Measurements from ENCODE around the gene FBXW5.
A peak's percentile ranks its signal among the peaks of the same experiment; 100 is the strongest.

FBXW5 gene

GRCh38 chr9:136983167-136983566, 38.6 kb upstream of the FBXW5 start:
- no peaks in the 10 kb centered on the region for H3K36me3 ChIP-seq (ENCODE audit: insufficient read depth, low read length)
- H3K9ac ChIP-seq (ENCODE audit: low read depth, low read length) = no peak overlapping the region
- H3K4me3 ChIP-seq (ENCODE audit: low read length) = no peak overlapping the region
- H3K4me1 ChIP-seq (ENCODE audit: control insufficient read depth, insufficient read depth, low read length) = peaks cover 7% of the 10 kb centered on the region
- H3K4me2 ChIP-seq (ENCODE audit: low read length) = no peak overlapping the region
- no peaks in the 10 kb centered on the region for H3K9me3 ChIP-seq (replicated peaks; ENCODE audit: low read length)
- peaks cover 20% of the 10 kb centered on the region for H3K27me3 ChIP-seq (ENCODE audit: control insufficient read depth, insufficient read depth, low read length)

- Histone ChIP-seq H3K4me1 (ENCODE audit: control insufficient read depth, insufficient read depth, low read length) (peaks cover 14% of the 10 kb centered on the region), H3K9me3 (replicated peaks; ENCODE audit: low read length) (no peaks in the 10 kb centered on the region), H3K4me2 (ENCODE audit: low read length) (no peak within 1 kb of the TSS), H3K4me3 (ENCODE audit: low read length) (no peak within 1 kb of the TSS), H3K27me3 (ENCODE audit: control insufficient read depth, insufficient read depth, low read length) (peaks cover 20% of the 10 kb centered on the region), H3K36me3 (ENCODE audit: insufficient read depth, low read length) (no peaks in the 10 kb centered on the region), H3K9ac (ENCODE audit: low read depth, low read length) (no peak within 1 kb of the TSS)
These were observed 37.9 kb upstream of the FBXW5 start, which contains the start of gene LCNL1 for GRCh38 chr9:136982232-136983051. LCNL1 (plus strand) TSS chr9:136982993; CDS start chr9:136983587, 594 bp downstream.

GRCh38 chr9:136981588-136982231, 37.2 kb upstream of the FBXW5 start:
- no peak overlapping the region for H3K4me3 ChIP-seq (ENCODE audit: low read length)
- H3K4me2 ChIP-seq (ENCODE audit: low read length) = no peak overlapping the region
- H3K9ac ChIP-seq (ENCODE audit: low read depth, low read length) = no peak overlapping the region
- H3K9me3 ChIP-seq (replicated peaks; ENCODE audit: low read length) = no peaks in the 10 kb centered on the region
- peaks cover 21% of the 10 kb centered on the region for H3K4me1 ChIP-seq (ENCODE audit: control insufficient read depth, insufficient read depth, low read length)
- peaks cover 20% of the 10 kb centered on the region for H3K27me3 ChIP-seq (ENCODE audit: control insufficient read depth, insufficient read depth, low read length)
- H3K36me3 ChIP-seq (ENCODE audit: insufficient read depth, low read length) = no peaks in the 10 kb centered on the region

GRCh38 chr9:136980669-136981478, 36.3 kb upstream of the FBXW5 start:
- H3K9ac ChIP-seq (ENCODE audit: low read depth, low read length) = no peak overlapping the region
- no peak overlapping the region for H3K4me3 ChIP-seq (ENCODE audit: low read length)
- H3K27me3 ChIP-seq (ENCODE audit: control insufficient read depth, insufficient read depth, low read length) = peaks cover 20% of the 10 kb centered on the region

GRCh38 chr9:136979769-136980587, 35.4 kb upstream of the FBXW5 start:
- H3K4me2 ChIP-seq (ENCODE audit: low read length) = no peak overlapping the region
- H3K9ac ChIP-seq (ENCODE audit: low read depth, low read length) = no peak overlapping the region
- H3K9me3 ChIP-seq (replicated peaks; ENCODE audit: low read length) = no peaks in the 10 kb centered on the region
- H3K27me3 ChIP-seq (ENCODE audit: control insufficient read depth, insufficient read depth, low read length) = peaks cover 18% of the 10 kb centered on the region
- H3K4me3 ChIP-seq (ENCODE audit: low read length) = no peak overlapping the region
- H3K4me1 ChIP-seq (ENCODE audit: control insufficient read depth, insufficient read depth, low read length) = peaks cover 35% of the 10 kb centered on the region
- no peaks in the 10 kb centered on the region for H3K36me3 ChIP-seq (ENCODE audit: insufficient read depth, low read length)

More at GRCh38 chr9:136980669-136981478, 36.3 kb upstream of the FBXW5 start:
- Histone ChIP-seq H3K4me1 (ENCODE audit: control insufficient read depth, insufficient read depth, low read length) (peaks cover 26% of the 10 kb centered on the region), H3K36me3 (ENCODE audit: insufficient read depth, low read length) (no peaks in the 10 kb centered on the region), H3K4me2 (ENCODE audit: low read length) (no peak overlapping the region), H3K9me3 (replicated peaks; ENCODE audit: low read length) (no peaks in the 10 kb centered on the region)

GRCh38 chr9:136978865-136979544, 34.5 kb upstream of the FBXW5 start:
- no peak overlapping the region for H3K4me2 ChIP-seq (ENCODE audit: low read length)
- H3K4me1 ChIP-seq (ENCODE audit: control insufficient read depth, insufficient read depth, low read length) = peaks cover 37% of the 10 kb centered on the region
- H3K27me3 ChIP-seq (ENCODE audit: control insufficient read depth, insufficient read depth, low read length) = peaks cover 8% of the 10 kb centered on the region
- H3K9me3 ChIP-seq (replicated peaks; ENCODE audit: low read length) = no peaks in the 10 kb centered on the region
- H3K9ac ChIP-seq (ENCODE audit: low read depth, low read length) = no peak overlapping the region
- no peaks in the 10 kb centered on the region for H3K36me3 ChIP-seq (ENCODE audit: insufficient read depth, low read length)
- no peak overlapping the region for H3K4me3 ChIP-seq (ENCODE audit: low read length)

- Histone ChIP-seq H3K4me3 (ENCODE audit: low read length) (peak overlapping the region; percentile 71), H3K9ac (ENCODE audit: low read depth, low read length) (peak overlapping the region; percentile 59), H3K36me3 (ENCODE audit: insufficient read depth, low read length) (no peaks in the 10 kb centered on the region), H3K4me2 (ENCODE audit: low read length) (peak overlapping the region; percentile 92), H3K9me3 (replicated peaks; ENCODE audit: low read length) (no peaks in the 10 kb centered on the region), H3K4me1 (ENCODE audit: control insufficient read depth, insufficient read depth, low read length) (peaks cover 37% of the 10 kb centered on the region), H3K27me3 (ENCODE audit: control insufficient read depth, insufficient read depth, low read length) (peaks cover under 1% of the 10 kb centered on the region)
These were observed 33.7 kb upstream of the FBXW5 start for GRCh38 chr9:136978073-136978864.

- Histone ChIP-seq H3K9me3 (replicated peaks; ENCODE audit: low read length) (no peaks in the 10 kb centered on the region), H3K36me3 (ENCODE audit: insufficient read depth, low read length) (no peaks in the 10 kb centered on the region), H3K4me3 (ENCODE audit: low read length) (peak overlapping the region; percentile 71), H3K27me3 (ENCODE audit: control insufficient read depth, insufficient read depth, low read length) (no peaks in the 10 kb centered on the region), H3K9ac (ENCODE audit: low read depth, low read length) (peak overlapping the region; percentile 59), H3K4me2 (ENCODE audit: low read length) (peak overlapping the region; percentile 92), H3K4me1 (ENCODE audit: control insufficient read depth, insufficient read depth, low read length) (peaks cover 37% of the 10 kb centered on the region)
These were observed 33.1 kb upstream of the FBXW5 start for GRCh38 chr9:136977649-136978072.

- Histone ChIP-seq H3K9ac (ENCODE audit: low read depth, low read length) (peak within 1 kb of the TSS; percentile 59), H3K36me3 (ENCODE audit: insufficient read depth, low read length) (no peaks in the 10 kb centered on the region), H3K4me1 (ENCODE audit: control insufficient read depth, insufficient read depth, low read length) (peaks cover 37% of the 10 kb centered on the region), H3K9me3 (replicated peaks; ENCODE audit: low read length) (no peaks in the 10 kb centered on the region), H3K4me3 (ENCODE audit: low read length) (peak within 1 kb of the TSS; percentile 71), H3K27me3 (ENCODE audit: control insufficient read depth, insufficient read depth, low read length) (no peaks in the 10 kb centered on the region), H3K4me2 (ENCODE audit: low read length) (peak within 1 kb of the TSS; percentile 92)
These were observed 32.7 kb upstream of the FBXW5 start, which contains the start of gene PTGDS for GRCh38 chr9:136977223-136977622. PTGDS (plus strand) TSS chr9:136977504; CDS start chr9:136977579, 75 bp downstream.

- Histone ChIP-seq H3K4me2 (ENCODE audit: low read length) (no peak overlapping the region), H3K27me3 (ENCODE audit: control insufficient read depth, insufficient read depth, low read length) (no peaks in the 10 kb centered on the region), H3K36me3 (ENCODE audit: insufficient read depth, low read length) (no peaks in the 10 kb centered on the region), H3K9me3 (replicated peaks; ENCODE audit: low read length) (no peaks in the 10 kb centered on the region), H3K4me1 (ENCODE audit: control insufficient read depth, insufficient read depth, low read length) (peaks cover 31% of the 10 kb centered on the region), H3K9ac (ENCODE audit: low read depth, low read length) (no peak overlapping the region), H3K4me3 (ENCODE audit: low read length) (no peak overlapping the region)
These were observed 31.1 kb upstream of the FBXW5 start for GRCh38 chr9:136975644-136976043.
